Cardiac muscle cell (in vitro differentiated cells and primary cell): ENCODE data around the gene TMEM218. TPM values are rescaled to one million over a fixed set of nuclear protein-coding genes. Genes with fewer than 3 reads are reported as not detected.

ENCODE experiments used
- DNase-seq, 2 donors: peaks; one replicate each; pipeline versions ENCODE4 v3.0.0 to v3.0.0-alpha.2; 2010 to 2017; ENCODE audit warnings: low read depth in 1 of 2, low spot score in 1 of 2
- H3K27ac ChIP-seq: fragments of 200-600 bp; sonication (generic); 2 replicates; pipeline ENCODE4 v1.5.1; 2016
- H3K27me3 ChIP-seq: fragments of 200-600 bp; sonication (generic); 2 replicates; pipeline ENCODE4 v1.6.0; 2016; ENCODE audit warnings: control low read depth
- H3K36me3 ChIP-seq: fragments of 200-600 bp; sonication (generic); 2 replicates; pipeline ENCODE4 v1.5.1; 2016; ENCODE audit warnings: control low read depth
- H3K4me1 ChIP-seq: fragments of 200-600 bp; sonication (generic); 2 replicates; pipeline ENCODE4 v1.8.1; 2017; ENCODE audit warnings: low read depth, mild to moderate bottlenecking, mixed run types
- H3K4me3 ChIP-seq: fragments of 200-600 bp; sonication (generic); 2 replicates; pipeline ENCODE4 v1.5.1; 2016; ENCODE audit warnings: mild to moderate bottlenecking
- H3K9me3 ChIP-seq: fragments of 200-600 bp; sonication (generic); 2 replicates; pipeline ENCODE4 v1.5.1; 2017; ENCODE audit warnings: low read depth, mild to moderate bottlenecking, control low read depth
- CTCF ChIP-seq: IDR thresholded peaks from 2 replicates; pipeline ENCODE4 v1.5.1; 2012; ENCODE audit warnings: low read depth, mild to moderate bottlenecking, low read length
- polyA plus RNA-seq: library from polyadenylated mRNA; unstranded; fragments of >200 nt; fragmentation: Nextera tagmentation; extraction: Ambion mirVana; gene quantifications from 2 replicates; pipeline ENCODE4 v1.2.1, GENCODE V29; 2016
- total RNA-seq: library from RNA; depleted of rRNA; stranded (reverse); fragments of >200 nt; gene quantifications from 2 replicates; pipeline ENCODE4 v1.2.3, GENCODE V29; 2016

TMEM218 gene
- total RNA-seq (21.3 and 23.4 TPM in 2 replicates), polyA plus RNA-seq (26.8 and 33.8 TPM in 2 replicates)

- peaks cover 4% of the 10 kb centered on the region for H3K4me1 ChIP-seq
- H3K36me3 ChIP-seq: no peaks in the 10 kb centered on the region
- H3K9me3 ChIP-seq: no peaks in the 10 kb centered on the region
- DNase-seq: peak; percentile 98 to 100
- peak within 1 kb of the TSS; percentile 57 for H3K4me3 ChIP-seq
- H3K27ac ChIP-seq: peak within 1 kb of the TSS; percentile 68
- H3K27me3 ChIP-seq: no peaks in the 10 kb centered on the region
- no peak for TF ChIP-seq CTCF
These were observed at the start of gene TMEM218 for GRCh38 chr11:125111343-125112207. Gene TMEM218 (minus strand): TSS chr11:125111626. CDS start chr11:125102241, 9,385 bp downstream.

GRCh38 chr11:125157953-125158680 lies 46.7 kb upstream of the TMEM218 start:
- Histone ChIP-seq H3K4me1 (peaks cover 8% of the 10 kb centered on the region), H3K9me3 (no peaks in the 10 kb centered on the region), H3K4me3 (no peak overlapping the region), H3K27ac (no peak overlapping the region), H3K27me3 (no peaks in the 10 kb centered on the region), H3K36me3 (no peaks in the 10 kb centered on the region)
- no peak for DNase-seq
- TF ChIP-seq CTCF: no peak

- no peaks in the 10 kb centered on the region for H3K27me3 ChIP-seq
- H3K36me3 ChIP-seq: no peaks in the 10 kb centered on the region
- DNase-seq: no peak
- no peak for TF ChIP-seq CTCF
- no peaks in the 10 kb centered on the region for H3K4me1 ChIP-seq
- H3K9me3 ChIP-seq: no peaks in the 10 kb centered on the region
- no peak overlapping the region for H3K27ac ChIP-seq
- H3K4me3 ChIP-seq: no peak overlapping the region
These were observed 45.8 kb upstream of the TMEM218 start for GRCh38 chr11:125157118-125157733.

GRCh38 chr11:125156346-125157117 lies 45.1 kb upstream of the TMEM218 start:
- Histone ChIP-seq H3K27ac (no peak overlapping the region), H3K9me3 (no peaks in the 10 kb centered on the region)

More at GRCh38 chr11:125156346-125157117, 45.1 kb upstream of the TMEM218 start:
- Histone ChIP-seq H3K36me3 (no peaks in the 10 kb centered on the region), H3K4me3 (no peak overlapping the region), H3K4me1 (no peaks in the 10 kb centered on the region), H3K27me3 (no peaks in the 10 kb centered on the region)
- no peak for TF ChIP-seq CTCF
- no peak for DNase-seq
